Stimulated activated CD4-positive, alpha-beta T cell treated with anti-CD3 and anti-CD28 coated beads, Interleukin-4, amount 100 ng/mL, for 48 hours (primary cell): ENCODE results near the gene PCSK1.
"Not testable (repeated sequence)": the region's sequence is repeated elsewhere in the genome, so short reads cannot be mapped to it uniquely, and the experiment has no call there.

Experiments
- DNase-seq, 2 donors: peaks; one replicate each; pipeline ENCODE4 v3.0.0-alpha.2; 2020; ENCODE audit warnings: low read depth in 2 of 2

PCSK1 gene

GRCh38 chr5:96426831-96427230 is 6.2 kb downstream of the PCSK1 start:
- DNase-seq = no peak

GRCh38 chr5:96425443-96425842 is 7.6 kb downstream of the PCSK1 start:
- no peak for DNase-seq

GRCh38 chr5:96415897-96416296 is 17.2 kb downstream of the PCSK1 start:
- no peak for DNase-seq

GRCh38 chr5:96412868-96413449 is 20.1 kb downstream of the PCSK1 start:
- no peak for DNase-seq

- no peak for DNase-seq
Observed at GRCh38 chr5:96410013-96410412, 23.0 kb downstream of the PCSK1 start.

- no peak for DNase-seq
Observed at GRCh38 chr5:96408841-96409538, 24.1 kb downstream of the PCSK1 start.

- DNase-seq = no peak
Observed at GRCh38 chr5:96408210-96408777, 24.8 kb downstream of the PCSK1 start.

- no peak for DNase-seq
Observed at GRCh38 chr5:96407436-96407835, 25.6 kb downstream of the PCSK1 start.

- no peak for DNase-seq
Observed at GRCh38 chr5:96404191-96404867, 28.7 kb downstream of the PCSK1 start.

GRCh38 chr5:96402500-96402899 is 30.5 kb downstream of the PCSK1 start:
- DNase-seq = no peak

- no peak for DNase-seq
Observed at GRCh38 chr5:96396878-96397277, 36.2 kb downstream of the PCSK1 start.

GRCh38 chr5:96395295-96395694 is 37.8 kb downstream of the PCSK1 start:
- DNase-seq = not testable (repeated sequence)

GRCh38 chr5:96391921-96392320 is 41.1 kb downstream of the PCSK1 start:
- no peak for DNase-seq

GRCh38 chr5:96388176-96388575 is 44.9 kb downstream of the PCSK1 start:
- no peak for DNase-seq

GRCh38 chr5:96387616-96388015 is 45.4 kb downstream of the PCSK1 start:
- no peak for DNase-seq

GRCh38 chr5:96385538-96385937 is 47.5 kb downstream of the PCSK1 start:
- DNase-seq = no peak

GRCh38 chr5:96384353-96384752 is 48.7 kb downstream of the PCSK1 start:
- no peak for DNase-seq

- no peak for DNase-seq
Observed at GRCh38 chr5:96381526-96381925, 51.5 kb downstream of the PCSK1 start.

- DNase-seq = no peak
Observed at GRCh38 chr5:96379896-96380295, 53.2 kb downstream of the PCSK1 start.

GRCh38 chr5:96377597-96377996 is 55.5 kb downstream of the PCSK1 start:
- DNase-seq = no peak

GRCh38 chr5:96377167-96377566 is 55.9 kb downstream of the PCSK1 start:
- no peak for DNase-seq

GRCh38 chr5:96374653-96375052 is 58.4 kb downstream of the PCSK1 start:
- peak in 1 of 2 donors; percentile 5 for DNase-seq

- no peak for DNase-seq
Observed at GRCh38 chr5:96373381-96373733, 59.7 kb downstream of the PCSK1 start.
